Heart left ventricle (tissue), 16 donors: ENCODE measurements around the gene CARD8. TPM values are rescaled to one million over a fixed set of nuclear protein-coding genes. Genes with fewer than 3 reads are reported as not detected.

Experiments
- ATAC-seq, 4 donors: fragments of 200-7000 bp; cut with Tn5 transposase; one replicate each; pipeline ENCODE4 v1.9.1; 2020 to 2022; ENCODE audit warnings: moderate library complexity in 4 of 4, mild to moderate bottlenecking in 3 of 4, moderate number of reproducible peaks in 1 of 4
- DNase-seq, 5 donors: peaks; one replicate each; pipeline ENCODE4 v3.0.0-alpha.2; 2020
- H3K27ac ChIP-seq, 12 donors: fragments of 200-600 bp; sonication (generic) in 4 of 12; one replicate each; pipeline versions ENCODE4 v1.5.0 to v1.8.0; 2016 to 2022; ENCODE audit warnings: mild to moderate bottlenecking in 2 of 12
- H3K27me3 ChIP-seq, 9 donors: fragments of 200-600 bp; sonication (generic) in 2 of 9; one replicate each; pipeline versions ENCODE4 v1.5.1 to v1.8.0; 2016 to 2022; ENCODE audit warnings: mild to moderate bottlenecking in 3 of 9
- H3K36me3 ChIP-seq, 9 donors: fragments of 200-600 bp; sonication (generic) in 2 of 9; one replicate each; pipeline versions ENCODE4 v1.5.0 to v1.8.0; 2018 to 2022; ENCODE audit warnings: mild to moderate bottlenecking in 2 of 9
- H3K4me1 ChIP-seq, 12 donors: fragments of 200-600 bp; sonication (generic) in 4 of 12; one replicate each; pipeline versions ENCODE4 v1.5.0 to v1.8.0; 2016 to 2022; ENCODE audit warnings: mild to moderate bottlenecking in 3 of 12
- H3K4me3 ChIP-seq, 12 donors: fragments of 200-600 bp; sonication (generic) in 4 of 12; one replicate each; pipeline versions ENCODE4 v1.5.0 to v1.8.0; 2017 to 2022; ENCODE audit warnings: mild to moderate bottlenecking in 9 of 12, moderate library complexity in 4 of 12
- H3K9me3 ChIP-seq, 12 donors: fragments of 200-600 bp; sonication (generic) in 4 of 12; one replicate each; pipeline versions ENCODE4 v1.5.0 to v1.8.0; 2016 to 2022; ENCODE audit warnings: mild to moderate bottlenecking in 1 of 12
- POLR2A ChIP-seq, 2 donors: fragments of 450-650 bp; IDR thresholded peaks; one replicate each; pipeline ENCODE4 v1.6.1; 2017; ENCODE audit warnings: antibody characterized with exemption in 2 of 2, mild to moderate bottlenecking in 2 of 2, moderate library complexity in 2 of 2
- WGBS, 4 donors: extraction: QIAGEN DNeasy Blood & Tissue Kit in 2 of 4; methylation state at CpG; one replicate each; pipeline versions ENCODE4 v1.1.5 to v1.1.7; 2013 to 2018; 5-methylcytosine and 5-hydroxymethylcytosine counted together
- intact Hi-C, 10 donors: fragments of 100-400 bp; cut with DNase I; formaldehyde crosslinking; loops; one replicate each; pipeline versions ENCODE4 v1.11.1 to v1.14.2; 2022
- polyA plus RNA-seq, 2 donors: library from polyadenylated mRNA; stranded (reverse); fragments of 200-250 nt; gene quantifications; one replicate each; pipeline ENCODE4 v1.2.3, GENCODE V29; 2013
- total RNA-seq, 9 donors: library from RNA; depleted of rRNA in 2 of 9; stranded (reverse); fragments of >200 nt in 2 of 9; fragmentation: NEBNext Ultra II Directional in 3 of 9; extraction: Animal tissue kit (Norgen Biotek cat#: 25700) in 3 of 9; gene quantifications; one replicate each; pipeline versions ENCODE4 v1.1.0 to v1.2.4, GENCODE V29; 2016 to 2023
- TF ChIP-seq, protein P1 (sequence below), 12 donors: fragments of 200-600 bp; sonication (generic) in 4 of 12; IDR thresholded peaks; one replicate each; pipeline versions ENCODE4 v1.5.0 to v1.8.0; 2018 to 2022; ENCODE audit warnings: antibody characterized with exemption in 12 of 12, mild to moderate bottlenecking in 5 of 12
- donor health status: ischemic (EF 13 %, LVEDD 7.1; RV severe dilation, severe dysfunction).
- donor health status: healthy with polysubstance abuse.
- donor health status: DM: no; HTN: yes; CAD: no.
- donor health status: DM: no; HTN: no; CAD: no.
- donor health status: ischemic (EF 25% LVEDD 6.9; RV normal size, moderate dysfunction).
- donor health status: ischemic (EF 25% LVEDD 5.7; RV mildly dilated, moderate dysfunction).
- donor health status: healthy.
- donor health status: DM: yes; HTN: yes; CAD: no.
- donor health status: ischemic (EF 35%, LVEDD 5.7; RV mildly dilated, moderate dysfunction).
- donor health status: nonischemic (EF 11% LVEDD 7.7; RV severe dilation, severe dysfunction).
- donor health status: DM: yes; HTN: yes; CAD: no.
- donor health status: PGD.
- donor health status: ischemic (EF 29% LVEDD 5.4; RV normal size, mild dysfunction).
- donor health status: nonischemic (EF 23%, LVEDD 6.1; RV moderate dilation, normal function).

The CARD8 gene
- total and polyA plus RNA-seq, 11 donors = 18.3 to 49.0 (median 23.8) TPM

DNA sequence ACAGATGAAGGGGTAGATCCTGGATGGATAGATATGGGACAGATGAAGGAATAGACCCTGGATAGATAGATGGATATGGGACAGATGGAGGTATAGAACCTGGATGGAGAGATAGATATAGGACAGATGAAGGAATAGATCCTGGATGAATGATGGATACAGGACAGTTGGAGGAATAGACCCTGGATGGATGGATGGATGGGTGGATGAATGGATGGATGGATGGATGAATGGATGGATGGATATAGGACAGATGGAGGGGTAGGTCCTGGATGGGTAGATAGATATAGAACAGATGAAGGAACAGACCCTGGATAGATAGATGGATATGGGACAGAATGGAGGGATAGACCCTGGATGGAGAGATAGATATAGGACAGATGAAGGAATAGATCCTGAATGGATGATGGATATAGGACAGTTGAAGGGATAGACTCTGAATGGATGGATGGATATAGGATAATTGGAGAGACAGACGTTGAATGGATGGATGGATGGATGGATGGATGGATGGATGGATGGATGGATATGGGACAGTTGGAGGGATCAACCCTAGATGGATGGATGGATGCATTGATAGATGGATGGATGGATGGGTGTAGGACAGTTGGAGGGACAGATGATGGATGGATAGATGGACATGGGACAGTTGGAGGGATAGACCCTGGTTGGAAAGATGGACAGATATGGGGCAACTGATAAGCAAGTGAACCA lies 46.3 kb upstream of the CARD8 start:
- intact Hi-C loops = no loop called here
- DNase-seq = no peak

GRCh38 chr19:48297975-48298374 lies 42.3 kb upstream of the CARD8 start:
- intact Hi-C loops = no loop called here
- no peak for TF ChIP-seq POLR2A (IDR thresholded peaks at IDR 0.05)
- TF ChIP-seq, protein P1, sequence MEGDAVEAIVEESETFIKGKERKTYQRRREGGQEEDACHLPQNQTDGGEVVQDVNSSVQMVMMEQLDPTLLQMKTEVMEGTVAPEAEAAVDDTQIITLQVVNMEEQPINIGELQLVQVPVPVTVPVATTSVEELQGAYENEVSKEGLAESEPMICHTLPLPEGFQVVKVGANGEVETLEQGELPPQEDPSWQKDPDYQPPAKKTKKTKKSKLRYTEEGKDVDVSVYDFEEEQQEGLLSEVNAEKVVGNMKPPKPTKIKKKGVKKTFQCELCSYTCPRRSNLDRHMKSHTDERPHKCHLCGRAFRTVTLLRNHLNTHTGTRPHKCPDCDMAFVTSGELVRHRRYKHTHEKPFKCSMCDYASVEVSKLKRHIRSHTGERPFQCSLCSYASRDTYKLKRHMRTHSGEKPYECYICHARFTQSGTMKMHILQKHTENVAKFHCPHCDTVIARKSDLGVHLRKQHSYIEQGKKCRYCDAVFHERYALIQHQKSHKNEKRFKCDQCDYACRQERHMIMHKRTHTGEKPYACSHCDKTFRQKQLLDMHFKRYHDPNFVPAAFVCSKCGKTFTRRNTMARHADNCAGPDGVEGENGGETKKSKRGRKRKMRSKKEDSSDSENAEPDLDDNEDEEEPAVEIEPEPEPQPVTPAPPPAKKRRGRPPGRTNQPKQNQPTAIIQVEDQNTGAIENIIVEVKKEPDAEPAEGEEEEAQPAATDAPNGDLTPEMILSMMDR (IDR thresholded peaks at IDR 0.05) = no peak
- WGBS, 4 donors = 92 to 95% (median 94%) methylated on average over 5 to 16 of the region's 16 CpGs

More for the DNA sequence above, 46.3 kb upstream of the CARD8 start:
- no peak for ATAC-seq
- Histone ChIP-seq H3K4me3 (no peak overlapping the region), H3K27ac (no peak overlapping the region), H3K27me3 (no peaks in the 10 kb centered on the region), H3K36me3 (no peaks in the 10 kb centered on the region), H3K4me1 (no peaks in the 10 kb centered on the region), H3K9me3 (no peaks in the 10 kb centered on the region)
- TF ChIP-seq, protein P1 (IDR thresholded peaks at IDR 0.05) = no peak
- TF ChIP-seq POLR2A (IDR thresholded peaks at IDR 0.05) = no peak
- WGBS, 4 donors = 89 to 94% (median 91%) methylated on average over 1 of the region's 1 CpG

DNA sequence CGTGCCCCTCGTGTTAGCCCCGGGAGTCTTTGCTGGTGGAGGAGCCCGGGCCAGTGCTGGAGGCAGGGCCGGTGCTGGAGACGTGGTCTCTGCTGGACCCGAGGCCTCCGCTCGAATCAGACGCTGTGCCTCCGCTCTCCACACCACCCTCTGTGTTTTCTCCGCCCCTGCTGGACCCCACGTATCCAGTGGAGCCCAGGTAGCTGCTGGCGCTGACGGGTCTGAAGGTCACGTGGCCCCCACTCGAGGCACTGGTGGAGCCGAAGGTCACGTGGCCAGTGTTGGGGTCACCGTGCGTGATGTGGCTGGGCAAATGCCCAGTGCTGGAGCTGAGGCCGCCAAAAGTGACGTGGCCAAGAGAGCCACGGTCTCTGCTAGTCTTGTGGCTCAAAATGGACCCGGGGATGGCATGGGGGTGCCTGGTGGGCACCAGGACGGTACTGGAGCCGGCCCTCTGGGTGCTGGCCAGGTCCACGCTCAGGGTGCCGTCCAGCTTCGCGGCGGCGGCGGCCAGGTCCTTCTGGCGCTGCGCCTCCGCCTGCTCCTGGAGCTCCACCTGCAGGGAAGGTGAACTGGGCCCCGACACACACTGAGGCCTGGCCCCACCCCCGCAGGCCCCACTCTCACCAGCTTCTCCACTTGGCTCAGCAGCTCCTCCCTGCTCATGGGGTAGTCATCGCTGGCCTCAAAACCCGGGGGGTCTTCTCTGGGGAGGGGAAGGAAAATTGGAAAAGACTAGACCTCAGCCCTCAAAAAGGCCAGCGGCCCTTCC lies 41.4 kb upstream of the CARD8 start:
- ATAC-seq (peak in 1 of 4 donors; percentile 42), DNase-seq (no peak)
- intact Hi-C loops = no loop called here
- TF ChIP-seq POLR2A (IDR thresholded peaks at IDR 0.05) = no peak
- TF ChIP-seq, protein P1 (IDR thresholded peaks at IDR 0.05) = no peak
- H3K4me1 ChIP-seq = no peaks in the 10 kb centered on the region
- no peak overlapping the region for H3K4me3 ChIP-seq
- no peaks in the 10 kb centered on the region for H3K9me3 ChIP-seq
- H3K36me3 ChIP-seq = no peaks in the 10 kb centered on the region
- no peak overlapping the region for H3K27ac ChIP-seq
- WGBS, 4 donors = 88 to 90% (median 90%) methylated on average over 33 to 42 of the region's 42 CpGs
- peaks cover 0 to 3% (median 0%) of the 10 kb centered on the region in 9 donors for H3K27me3 ChIP-seq

More at GRCh38 chr19:48297975-48298374, 42.3 kb upstream of the CARD8 start:
- no peak for DNase-seq
- no peak for ATAC-seq
- no peaks in the 10 kb centered on the region for H3K9me3 ChIP-seq
- H3K36me3 ChIP-seq = no peaks in the 10 kb centered on the region
- no peak overlapping the region for H3K27ac ChIP-seq
- no peak overlapping the region for H3K4me3 ChIP-seq
- no peaks in the 10 kb centered on the region for H3K4me1 ChIP-seq
- H3K27me3 ChIP-seq = peaks cover 0 to 3% (median 0%) of the 10 kb centered on the region in 9 donors

DNA sequence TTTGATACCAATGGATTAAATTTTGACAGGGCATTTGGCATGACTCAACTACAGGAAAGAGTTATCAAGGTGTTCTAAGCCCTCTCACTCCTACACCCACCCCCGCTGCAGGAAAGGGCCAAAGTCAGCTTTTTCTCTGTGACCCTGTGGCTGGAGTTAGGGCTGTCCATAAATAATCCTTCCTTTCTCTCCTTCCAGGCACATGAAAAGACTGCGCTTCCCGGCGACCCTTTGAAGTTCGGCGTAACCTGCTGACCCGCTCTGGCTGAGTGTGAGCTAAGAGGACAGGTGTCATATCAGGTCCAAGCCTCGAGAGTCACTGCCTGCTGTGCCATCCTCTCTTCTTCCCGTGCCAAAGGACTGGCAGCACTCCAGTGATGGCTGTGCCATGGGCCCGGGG lies 39.7 kb upstream of the CARD8 start:
- 83 to 86% (median 84%) methylated on average over 10 of the region's 10 CpGs for WGBS, 4 donors
- DNase-seq = no peak
- intact Hi-C loops = no loop called here
- Histone ChIP-seq H3K4me1 (peaks cover 0 to 12% (median 6%) of the 10 kb centered on the region in 12 donors), H3K36me3 (no peaks in the 10 kb centered on the region), H3K27ac (no peak overlapping the region), H3K27me3 (peaks cover 0 to 3% (median 0%) of the 10 kb centered on the region in 9 donors), H3K4me3 (no peak overlapping the region), H3K9me3 (no peaks in the 10 kb centered on the region)
- TF ChIP-seq, protein P1 (IDR thresholded peaks at IDR 0.05) = no peak
- TF ChIP-seq POLR2A (IDR thresholded peaks at IDR 0.05) = no peak
- no peak for ATAC-seq
